Measurements from ENCODE around the gene PAPPA. TPM values are rescaled to one million over a fixed set of nuclear protein-coding genes. Genes with fewer than 3 reads are reported as not detected.

The PAPPA gene
- polyA plus RNA-seq, 1 experiment, result 39.9 TPM

DNA sequence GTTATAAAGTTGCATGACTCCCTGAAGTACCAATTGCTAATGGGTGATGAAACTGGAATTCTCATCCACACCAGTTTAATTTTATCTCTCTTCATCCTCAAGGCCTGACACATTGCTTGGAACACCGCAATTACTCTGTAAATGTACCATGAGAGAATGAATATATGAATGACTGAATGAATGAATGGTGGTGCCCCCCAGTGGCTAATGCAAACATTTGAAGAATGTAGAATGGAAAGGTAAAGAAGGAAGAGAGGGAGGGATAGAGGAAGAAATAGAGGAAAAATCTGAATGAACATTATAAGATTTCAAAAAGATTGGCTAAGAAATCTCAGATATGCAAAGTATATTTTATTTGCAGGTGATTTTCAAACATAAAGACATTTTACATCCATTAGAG lies 13.1 kb downstream of the PAPPA start:
- no peak for DNase-seq (ENCODE audit: low read depth)
- TF ChIP-seq, protein P1, sequence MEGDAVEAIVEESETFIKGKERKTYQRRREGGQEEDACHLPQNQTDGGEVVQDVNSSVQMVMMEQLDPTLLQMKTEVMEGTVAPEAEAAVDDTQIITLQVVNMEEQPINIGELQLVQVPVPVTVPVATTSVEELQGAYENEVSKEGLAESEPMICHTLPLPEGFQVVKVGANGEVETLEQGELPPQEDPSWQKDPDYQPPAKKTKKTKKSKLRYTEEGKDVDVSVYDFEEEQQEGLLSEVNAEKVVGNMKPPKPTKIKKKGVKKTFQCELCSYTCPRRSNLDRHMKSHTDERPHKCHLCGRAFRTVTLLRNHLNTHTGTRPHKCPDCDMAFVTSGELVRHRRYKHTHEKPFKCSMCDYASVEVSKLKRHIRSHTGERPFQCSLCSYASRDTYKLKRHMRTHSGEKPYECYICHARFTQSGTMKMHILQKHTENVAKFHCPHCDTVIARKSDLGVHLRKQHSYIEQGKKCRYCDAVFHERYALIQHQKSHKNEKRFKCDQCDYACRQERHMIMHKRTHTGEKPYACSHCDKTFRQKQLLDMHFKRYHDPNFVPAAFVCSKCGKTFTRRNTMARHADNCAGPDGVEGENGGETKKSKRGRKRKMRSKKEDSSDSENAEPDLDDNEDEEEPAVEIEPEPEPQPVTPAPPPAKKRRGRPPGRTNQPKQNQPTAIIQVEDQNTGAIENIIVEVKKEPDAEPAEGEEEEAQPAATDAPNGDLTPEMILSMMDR (IDR thresholded peaks at IDR 0.05; ENCODE audit: insufficient read depth, low read depth, low read length), result no peak
- peaks cover 1% of the 10 kb centered on the region; the same call in 1 of the 2 replicates for H3K36me3 ChIP-seq (ENCODE audit: control insufficient read depth, insufficient read depth, low read length)
- CTCF ChIA-PET, result interaction anchor here (0.5 to 1.3 kb wide), 4 partner anchors 10 to 573 kb away, joined by 3 to 5 read pairs (median 4); no protein-coding TSS in a partner anchor
- H3K27me3 ChIP-seq (ENCODE audit: control insufficient read depth, insufficient read depth, low read length), result no peaks in the 10 kb centered on the region
- POLR2A ChIA-PET, result no interaction called here
- H3K4me3 ChIP-seq (ENCODE audit: low read depth, low read length), result no peak overlapping the region

DNA sequence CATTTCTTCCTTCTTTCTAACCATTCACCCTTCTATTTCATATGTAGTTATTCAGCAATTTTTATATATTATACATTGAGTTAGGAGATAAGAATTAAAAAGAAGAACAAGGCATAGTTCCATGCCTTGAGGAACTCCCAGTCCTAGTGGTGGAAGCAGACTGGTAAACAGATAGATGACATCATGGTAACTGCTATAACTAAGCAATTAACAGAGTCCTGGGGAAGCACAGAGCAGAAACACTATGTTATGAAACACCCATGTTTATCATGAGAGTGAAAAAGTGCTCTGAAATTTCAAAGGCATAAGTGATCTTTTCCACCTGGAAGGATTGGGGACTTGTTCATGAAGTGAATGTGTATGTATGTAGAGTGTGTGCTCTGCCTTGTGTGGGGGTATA lies 14.6 kb downstream of the PAPPA start:
- CTCF ChIA-PET, result interaction anchor here (0.7 to 1.3 kb wide), 3 partner anchors 10 to 445 kb away, joined by 3 read pairs; no protein-coding TSS in a partner anchor
- no peaks in the 10 kb centered on the region for H3K27me3 ChIP-seq (ENCODE audit: control insufficient read depth, insufficient read depth, low read length)
- no peak overlapping the region for H3K4me3 ChIP-seq (ENCODE audit: low read depth, low read length)
- TF ChIP-seq, protein P1 (IDR thresholded peaks at IDR 0.05; ENCODE audit: insufficient read depth, low read depth, low read length), result no peak
- POLR2A ChIA-PET, result no interaction called here
- peaks cover 1% of the 10 kb centered on the region; the same call in 1 of the 2 replicates for H3K36me3 ChIP-seq (ENCODE audit: control insufficient read depth, insufficient read depth, low read length)
- DNase-seq (ENCODE audit: low read depth), result no peak

DNA sequence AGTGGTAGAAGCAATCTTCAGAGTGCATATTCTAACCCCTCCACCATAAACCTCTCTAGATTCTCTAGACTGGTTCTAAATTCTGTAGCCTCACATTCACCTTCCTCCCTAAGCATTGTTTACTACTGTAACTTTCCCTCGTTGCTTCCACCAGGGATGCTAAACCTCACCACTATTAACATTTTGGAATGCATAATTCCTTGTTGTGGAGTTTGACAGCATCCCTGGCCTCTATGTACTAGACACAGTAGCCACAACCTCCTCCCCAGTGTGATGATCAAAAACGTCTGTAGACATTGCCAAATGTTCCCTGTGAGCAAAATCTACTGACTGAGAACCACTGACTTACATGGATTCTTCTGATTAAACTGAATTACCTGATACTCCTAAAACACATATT lies 18.6 kb downstream of the PAPPA start:
- POLR2A ChIA-PET, result no interaction called here
- Histone ChIP-seq H3K27me3 (ENCODE audit: control insufficient read depth, insufficient read depth, low read length) (no peaks in the 10 kb centered on the region), H3K36me3 (ENCODE audit: control insufficient read depth, insufficient read depth, low read length) (no peaks in the 10 kb centered on the region; the same call in 1 of the 2 replicates), H3K4me3 (ENCODE audit: low read depth, low read length) (no peak overlapping the region)
- CTCF ChIA-PET, result interaction anchor here (1.1 kb wide), 1 partner anchor 12 kb away, joined by 3 read pairs; no protein-coding TSS in a partner anchor
- TF ChIP-seq, protein P1 (IDR thresholded peaks at IDR 0.05; ENCODE audit: insufficient read depth, low read depth, low read length), result no peak
- DNase-seq (ENCODE audit: low read depth), result no peak

DNA sequence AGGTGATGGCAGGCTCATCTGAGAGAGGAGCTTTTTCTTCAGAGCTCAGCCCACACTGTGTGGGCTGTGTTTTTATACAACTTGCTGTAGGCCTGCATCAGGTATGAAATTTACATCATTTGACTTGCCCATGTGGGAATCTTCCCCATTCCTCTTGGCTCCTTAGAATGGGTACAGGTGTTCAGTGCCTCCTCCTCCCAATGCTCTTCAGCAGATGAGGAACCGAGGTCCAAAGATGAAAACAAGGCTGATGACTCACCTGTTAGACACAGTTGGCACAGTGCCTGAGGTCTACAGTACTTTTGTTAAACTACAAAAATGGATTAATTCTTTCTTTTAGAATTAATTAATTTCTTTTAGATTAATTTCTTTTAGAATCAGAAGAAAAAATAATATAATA lies 20.8 kb downstream of the PAPPA start:
- no peaks in the 10 kb centered on the region for H3K27me3 ChIP-seq (ENCODE audit: control insufficient read depth, insufficient read depth, low read length)
- TF ChIP-seq, protein P1 (IDR thresholded peaks at IDR 0.05; ENCODE audit: insufficient read depth, low read depth, low read length), result no peak
- POLR2A ChIA-PET, result no interaction called here
- no peak for DNase-seq (ENCODE audit: low read depth)
- H3K36me3 ChIP-seq (ENCODE audit: control insufficient read depth, insufficient read depth, low read length), result no peaks in the 10 kb centered on the region; the same call in 1 of the 2 replicates
- CTCF ChIA-PET, result no interaction called here
- H3K4me3 ChIP-seq (ENCODE audit: low read depth, low read length), result no peak overlapping the region

DNA sequence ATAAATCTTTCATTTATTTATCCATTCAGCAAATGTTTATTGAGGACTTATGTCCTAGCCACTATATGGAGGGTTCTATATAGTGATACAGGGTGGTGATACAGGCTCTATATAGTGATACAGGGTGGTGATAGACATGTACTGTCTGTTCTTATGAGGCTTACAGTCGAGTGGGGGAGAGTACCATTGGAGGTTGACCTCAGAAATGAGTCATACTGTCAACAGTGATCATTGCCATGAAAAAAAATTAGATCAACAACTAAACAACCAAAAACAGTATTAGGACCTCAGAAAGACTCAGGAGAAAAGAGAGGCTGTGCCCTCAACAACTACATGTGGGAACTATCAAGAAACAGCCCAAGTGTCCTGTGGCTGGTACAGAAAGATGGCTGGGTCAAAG lies 22.0 kb downstream of the PAPPA start:
- CTCF ChIA-PET, result no interaction called here
- no peak for DNase-seq (ENCODE audit: low read depth)

More for the DNA sequence above, 22.0 kb downstream of the PAPPA start:
- H3K27me3 ChIP-seq (ENCODE audit: control insufficient read depth, insufficient read depth, low read length), result no peaks in the 10 kb centered on the region
- no peak overlapping the region for H3K4me3 ChIP-seq (ENCODE audit: low read depth, low read length)
- TF ChIP-seq, protein P1 (IDR thresholded peaks at IDR 0.05; ENCODE audit: insufficient read depth, low read depth, low read length), result no peak
- no peaks in the 10 kb centered on the region; the same call in 1 of the 2 replicates for H3K36me3 ChIP-seq (ENCODE audit: control insufficient read depth, insufficient read depth, low read length)
- POLR2A ChIA-PET, result no interaction called here

Data from BJ (cell line).